Omental fat pad (tissue), 4 donors: Measurements from ENCODE around the gene PIGA. TPM values are rescaled to one million over a fixed set of nuclear protein-coding genes. Genes with fewer than 3 reads are reported as not detected.

ENCODE experiments used
- ATAC-seq: fragments of 150-250 bp; one replicate; pipeline ENCODE4 v1.9.1; 2016; ENCODE audit warnings: mild to moderate bottlenecking, moderate library complexity; ENCODE audit not compliant: low FRiP score
- DNase-seq: peaks from one replicate; pipeline ENCODE4 v3.0.0-alpha.2; 2019; ENCODE audit warnings: low spot score
- CTCF ChIP-seq, 3 donors: fragments of 450-650 bp; IDR thresholded peaks; one replicate each; pipeline ENCODE4 v1.5.1; 2016 to 2017; ENCODE audit warnings: antibody characterized with exemption in 3 of 3, mild to moderate bottlenecking in 3 of 3, moderate library complexity in 2 of 3
- total RNA-seq, 4 donors: library from RNA; depleted of rRNA; stranded (reverse); fragments of >200 nt; gene quantifications; one replicate each; pipeline ENCODE4 v1.1.0, GENCODE V29; 2016

PIGA gene
- total RNA-seq, 4 donors from 2014 or later = 11.8 to 30.7 (median 15.7) TPM

- ATAC-seq (no peak), DNase-seq (no peak)
- no peak for TF ChIP-seq CTCF (IDR thresholded peaks at IDR 0.05)
These were observed 24.4 kb upstream of the PIGA start for GRCh38 chrX:15359701-15360100.

- TF ChIP-seq CTCF (IDR thresholded peaks at IDR 0.05) = no peak
- DNase-seq (no peak), ATAC-seq (no peak)
These were observed 23.2 kb upstream of the PIGA start for GRCh38 chrX:15358533-15358932.

GRCh38 chrX:15356444-15356843, 21.1 kb upstream of the PIGA start:
- ATAC-seq = peak; percentile 62
- no peak for DNase-seq
- no peak for TF ChIP-seq CTCF (IDR thresholded peaks at IDR 0.05)

- DNase-seq (no peak), ATAC-seq (no peak)
- TF ChIP-seq CTCF (IDR thresholded peaks at IDR 0.05) = no peak
These were observed 15.1 kb upstream of the PIGA start for GRCh38 chrX:15350329-15350996.

- no peak for TF ChIP-seq CTCF (IDR thresholded peaks at IDR 0.05)
These were observed 13.7 kb upstream of the PIGA start for GRCh38 chrX:15349046-15349445.

GRCh38 chrX:15345976-15346375, 10.7 kb upstream of the PIGA start:
- DNase-seq = no peak
- no peak for ATAC-seq

More at GRCh38 chrX:15349046-15349445, 13.7 kb upstream of the PIGA start:
- DNase-seq (no peak), ATAC-seq (peak; percentile 76)

More at GRCh38 chrX:15345976-15346375, 10.7 kb upstream of the PIGA start:
- no peak for TF ChIP-seq CTCF (IDR thresholded peaks at IDR 0.05)
